ENCODE results near the gene TMEM182.

TMEM182 gene

GRCh38 chr2:102768892-102769291 lies 7.1 kb downstream of the TMEM182 start:
- no peak for DNase-seq

GRCh38 chr2:102770506-102770905 lies 8.7 kb downstream of the TMEM182 start:
- no peak for DNase-seq

- no peak for DNase-seq
Measured at GRCh38 chr2:102771114-102771513, 9.3 kb downstream of the TMEM182 start.

- DNase-seq = no peak
Measured at GRCh38 chr2:102772659-102773058, 10.8 kb downstream of the TMEM182 start.

DNA sequence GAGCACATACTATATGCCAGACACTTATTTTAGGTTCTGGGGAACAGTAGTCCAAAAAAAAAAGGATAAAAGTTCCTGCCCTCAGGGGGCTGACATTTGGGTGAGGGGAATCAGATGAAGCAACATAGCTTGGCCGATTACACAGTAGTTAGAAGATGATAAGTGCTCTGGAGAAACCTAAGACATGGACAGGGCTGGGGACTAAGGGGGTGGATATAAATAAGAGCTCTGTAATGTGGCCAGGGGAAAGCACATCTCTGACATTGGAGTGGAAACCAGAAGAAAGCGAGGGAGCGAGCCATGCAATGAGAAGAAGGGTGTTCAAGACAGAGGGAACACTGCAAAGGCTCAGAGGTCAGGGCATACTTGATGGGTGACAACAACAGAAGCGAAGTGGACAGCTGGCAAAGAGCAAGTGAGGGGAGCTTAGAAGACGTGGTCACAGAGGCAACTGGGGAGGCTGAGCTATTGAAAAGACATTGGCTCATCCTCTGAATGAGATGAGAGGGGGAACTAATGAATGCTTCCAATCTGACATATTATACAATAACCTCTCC lies 11.4 kb downstream of the TMEM182 start:
- no peak for DNase-seq

DNA sequence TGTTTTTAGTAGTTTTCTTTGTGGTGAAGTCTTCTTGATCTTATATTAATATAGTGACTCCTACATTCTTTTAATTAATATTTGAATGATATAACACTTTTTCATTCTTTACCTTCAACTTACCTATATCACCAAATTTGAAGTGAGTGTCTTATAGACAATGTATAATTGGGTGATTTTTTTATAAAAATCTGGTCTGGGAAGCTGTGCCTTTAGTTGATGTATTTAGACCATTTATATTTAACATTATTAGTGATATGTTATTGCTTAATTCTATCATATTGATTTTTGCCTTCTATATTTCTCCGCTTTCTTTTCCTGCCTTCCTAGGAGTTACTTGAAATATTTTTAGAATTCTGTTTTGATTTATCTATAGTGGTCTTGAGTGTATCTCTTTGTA lies 16.4 kb downstream of the TMEM182 start:
- DNase-seq = no peak

DNA sequence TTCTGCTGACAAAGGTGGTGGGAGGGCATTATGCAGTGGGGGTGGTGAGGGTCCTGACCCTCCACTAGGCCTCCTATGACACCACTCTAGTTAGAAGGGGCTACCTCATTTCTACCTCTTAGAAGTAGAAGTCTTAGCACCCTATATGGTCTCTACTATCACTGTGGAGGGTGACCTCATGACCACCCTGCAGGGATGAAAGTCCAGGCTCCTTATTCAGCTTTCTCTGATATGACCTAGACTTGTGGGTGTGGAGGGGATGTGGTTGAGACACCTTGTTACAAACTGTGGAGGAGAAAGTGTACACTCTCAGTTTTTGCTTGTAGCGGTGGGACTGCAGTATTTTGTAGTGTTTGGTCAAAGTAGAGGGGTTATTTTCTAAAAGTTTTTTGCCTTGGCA lies 18.6 kb downstream of the TMEM182 start:
- DNase-seq = no peak

- no peak for DNase-seq
Measured at GRCh38 chr2:102782187-102782586, 20.4 kb downstream of the TMEM182 start.

- no peak for DNase-seq
Measured at GRCh38 chr2:102782933-102783332, 21.1 kb downstream of the TMEM182 start.

- no peak for DNase-seq
Measured at GRCh38 chr2:102783506-102784183, 21.8 kb downstream of the TMEM182 start.

DNA sequence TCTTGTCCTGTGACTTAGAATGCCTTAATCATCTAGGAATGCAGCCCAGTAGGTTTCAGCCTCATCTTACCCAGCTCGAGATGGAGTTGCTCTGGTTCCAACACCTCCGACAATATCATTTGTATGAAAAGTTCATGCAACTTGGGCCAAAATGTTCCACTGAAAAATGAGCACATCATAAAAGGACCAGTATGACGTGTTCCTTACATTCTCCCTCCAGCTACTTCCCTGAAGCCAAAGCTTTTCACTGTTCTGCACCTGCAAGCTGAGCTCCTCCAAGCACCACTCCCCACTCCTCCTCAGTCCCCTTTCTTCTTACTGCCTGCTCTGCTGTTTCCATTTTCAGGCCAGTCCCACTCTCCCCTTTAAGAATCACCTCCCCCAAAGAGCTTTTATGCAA lies 23.1 kb downstream of the TMEM182 start:
- DNase-seq = no peak

- no peak for DNase-seq
Measured at GRCh38 chr2:102788216-102788884, 26.5 kb downstream of the TMEM182 start.

- peak; percentile 50 for DNase-seq
Measured at GRCh38 chr2:102788885-102789260, 27.0 kb downstream of the TMEM182 start.

DNA sequence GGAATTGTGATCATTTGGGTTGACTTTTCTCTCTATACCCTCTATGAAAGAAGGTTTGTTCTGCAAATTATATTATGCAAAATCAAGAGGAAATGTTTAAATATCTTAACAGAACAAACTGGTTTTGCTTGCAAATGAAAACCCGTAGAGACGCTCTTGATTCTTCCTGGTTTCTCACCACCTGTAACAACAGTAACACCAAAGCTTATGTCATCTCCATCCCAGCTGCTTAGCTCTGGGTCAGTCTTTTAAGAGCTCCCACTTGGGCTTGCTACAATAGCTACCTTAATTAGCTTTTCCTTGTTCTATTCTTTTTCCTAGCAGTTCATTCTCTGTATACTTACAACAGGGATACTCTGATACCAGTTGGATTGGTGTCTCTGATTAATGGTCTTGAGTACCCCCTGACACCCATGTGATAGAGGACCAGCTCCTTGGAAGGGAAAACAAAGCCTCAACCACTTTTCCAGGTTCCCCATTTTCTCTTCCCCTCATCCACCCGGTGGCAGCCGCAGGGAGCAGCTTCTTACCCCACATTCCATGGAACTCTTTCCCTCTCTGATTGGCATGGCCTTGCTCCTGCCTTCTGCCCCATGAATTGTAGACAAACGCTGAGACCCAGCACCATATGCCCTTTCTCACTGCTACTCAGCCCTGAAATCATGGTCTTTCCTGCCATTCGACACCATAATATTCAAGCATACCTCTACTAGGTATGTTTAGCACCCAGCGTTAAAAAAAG lies 27.7 kb downstream of the TMEM182 start:
- DNase-seq = peak; percentile 70

DNA sequence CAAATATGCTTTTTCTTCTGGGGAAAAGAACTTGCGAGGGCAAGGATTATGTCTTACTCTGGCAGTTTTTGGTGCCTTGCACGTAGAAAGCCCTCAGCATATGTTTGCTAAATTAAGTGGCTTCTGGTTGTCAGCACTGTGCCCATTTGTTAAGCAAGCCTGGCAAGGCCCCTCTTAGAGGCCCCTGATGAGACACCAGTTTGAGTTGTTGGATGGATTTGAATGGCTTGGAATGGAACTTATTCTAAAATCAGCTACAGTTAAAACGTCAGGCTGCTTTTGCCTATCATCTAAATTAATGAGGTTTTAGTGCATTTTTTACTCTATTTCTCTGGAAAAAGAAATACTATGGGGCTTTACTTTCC lies 28.2 kb downstream of the TMEM182 start:
- no peak for DNase-seq

GRCh38 chr2:102792568-102793208 lies 30.9 kb downstream of the TMEM182 start:
- peak; percentile 51 for DNase-seq

GRCh38 chr2:102795641-102796040 lies 33.8 kb downstream of the TMEM182 start:
- no peak for DNase-seq

DNA sequence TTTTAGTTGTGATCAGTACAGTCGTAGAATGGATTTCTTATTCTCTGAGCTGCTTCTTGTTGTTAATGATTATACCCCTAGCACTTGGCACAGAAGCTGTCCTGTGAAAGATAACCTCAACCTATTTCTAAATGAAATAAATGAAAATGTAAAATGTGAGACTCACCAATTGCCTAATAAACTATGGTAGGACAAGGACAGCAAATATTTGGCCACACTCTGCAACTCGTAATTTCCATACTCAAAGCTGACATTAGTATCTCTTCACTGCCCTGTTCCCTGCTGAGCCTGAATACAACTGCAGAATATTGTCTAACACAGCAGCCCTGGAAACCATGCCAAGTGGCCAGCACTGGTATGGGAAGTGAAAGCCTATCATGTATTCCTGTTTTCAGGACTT lies 34.5 kb downstream of the TMEM182 start:
- DNase-seq = no peak

GRCh38 chr2:102797486-102797885 lies 35.7 kb downstream of the TMEM182 start:
- no peak for DNase-seq

DNA sequence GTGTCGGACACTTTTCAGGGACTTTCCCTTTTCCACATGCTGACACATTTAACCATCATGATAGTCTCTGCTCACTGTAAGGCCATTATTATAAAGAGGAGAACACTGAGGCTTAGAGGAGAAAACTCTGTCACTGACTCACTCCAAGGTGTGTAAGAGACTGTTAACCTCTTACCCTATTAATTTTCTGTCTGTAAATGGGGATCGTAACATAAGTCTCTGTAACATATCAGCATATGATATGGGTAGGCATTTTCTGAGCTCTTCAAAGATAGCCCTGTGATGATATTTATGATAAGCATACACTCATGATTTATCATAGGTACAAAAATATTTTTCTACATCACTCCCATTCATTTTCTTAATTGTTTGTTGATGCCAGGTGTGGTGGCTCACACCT lies 36.4 kb downstream of the TMEM182 start:
- DNase-seq = no peak

DNA sequence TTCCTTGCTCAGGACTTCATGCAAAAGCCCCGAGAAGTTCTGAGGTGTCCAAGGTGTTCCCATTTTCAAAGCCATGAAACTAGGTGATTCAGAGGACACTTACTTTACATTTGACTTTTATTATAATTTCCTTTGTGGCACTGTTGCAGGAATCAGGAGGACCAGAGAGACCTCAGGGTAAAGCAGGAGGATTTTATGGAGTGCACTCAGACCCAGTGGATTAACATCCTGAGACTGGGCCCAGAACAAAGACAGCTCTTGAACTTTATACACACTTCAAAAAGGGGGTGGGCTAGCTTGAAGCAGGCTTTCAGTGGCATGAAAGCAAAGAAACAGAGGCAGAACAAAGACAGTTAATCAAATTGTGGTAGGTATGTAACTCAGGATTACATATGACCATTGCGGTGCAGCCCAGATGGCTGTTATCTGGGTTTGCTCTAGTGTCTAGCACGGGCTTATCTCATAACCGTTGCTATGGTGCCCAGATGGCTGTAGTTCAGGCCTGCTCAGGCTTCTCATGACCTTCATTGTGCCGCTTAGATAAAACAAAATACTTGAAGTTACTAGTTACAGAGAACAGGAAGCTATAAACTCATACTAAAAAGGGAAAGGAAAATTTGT lies 39.4 kb downstream of the TMEM182 start:
- DNase-seq = no peak

GRCh38 chr2:102801858-102802699 lies 40.2 kb downstream of the TMEM182 start:
- no peak for DNase-seq

Data from DMS 273 treated with DMSO at 0.1 percent for 48 hours (cell line).